ENCODE results near the gene AXDND1.
"Not testable (repeated sequence)": the region's sequence is repeated elsewhere in the genome, so short reads cannot be mapped to it uniquely, and the experiment has no call there.

Gene AXDND1

DNA sequence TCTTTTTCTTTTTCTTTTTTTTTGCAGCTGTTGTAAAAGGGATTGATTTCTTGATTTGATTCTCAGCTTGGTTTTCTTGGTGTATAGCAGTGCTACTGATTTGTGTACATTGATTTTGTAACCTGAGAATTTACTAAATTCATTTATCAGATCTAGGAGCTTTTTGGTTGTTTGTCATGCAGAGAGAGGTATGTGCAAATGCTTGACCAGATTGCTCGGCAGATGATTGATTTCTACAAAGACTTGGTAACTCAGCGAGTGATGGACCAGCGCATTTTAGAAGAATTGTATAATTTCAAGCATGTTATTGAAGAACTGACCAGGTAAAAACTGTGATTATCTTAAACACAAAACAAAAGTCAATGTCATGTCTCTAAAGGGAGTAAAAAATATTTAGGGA lies 27.9 kb downstream of the AXDND1 start:
- no peak for DNase-seq (ENCODE audit: low read depth)
- TF ChIP-seq, protein P1, sequence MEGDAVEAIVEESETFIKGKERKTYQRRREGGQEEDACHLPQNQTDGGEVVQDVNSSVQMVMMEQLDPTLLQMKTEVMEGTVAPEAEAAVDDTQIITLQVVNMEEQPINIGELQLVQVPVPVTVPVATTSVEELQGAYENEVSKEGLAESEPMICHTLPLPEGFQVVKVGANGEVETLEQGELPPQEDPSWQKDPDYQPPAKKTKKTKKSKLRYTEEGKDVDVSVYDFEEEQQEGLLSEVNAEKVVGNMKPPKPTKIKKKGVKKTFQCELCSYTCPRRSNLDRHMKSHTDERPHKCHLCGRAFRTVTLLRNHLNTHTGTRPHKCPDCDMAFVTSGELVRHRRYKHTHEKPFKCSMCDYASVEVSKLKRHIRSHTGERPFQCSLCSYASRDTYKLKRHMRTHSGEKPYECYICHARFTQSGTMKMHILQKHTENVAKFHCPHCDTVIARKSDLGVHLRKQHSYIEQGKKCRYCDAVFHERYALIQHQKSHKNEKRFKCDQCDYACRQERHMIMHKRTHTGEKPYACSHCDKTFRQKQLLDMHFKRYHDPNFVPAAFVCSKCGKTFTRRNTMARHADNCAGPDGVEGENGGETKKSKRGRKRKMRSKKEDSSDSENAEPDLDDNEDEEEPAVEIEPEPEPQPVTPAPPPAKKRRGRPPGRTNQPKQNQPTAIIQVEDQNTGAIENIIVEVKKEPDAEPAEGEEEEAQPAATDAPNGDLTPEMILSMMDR (conservative IDR thresholded peaks at IDR 0.05; ENCODE audit: low read depth, low read length), result no peak
- H3K4me3 ChIP-seq (ENCODE audit: low read depth, low read length), result no peak overlapping the region

DNA sequence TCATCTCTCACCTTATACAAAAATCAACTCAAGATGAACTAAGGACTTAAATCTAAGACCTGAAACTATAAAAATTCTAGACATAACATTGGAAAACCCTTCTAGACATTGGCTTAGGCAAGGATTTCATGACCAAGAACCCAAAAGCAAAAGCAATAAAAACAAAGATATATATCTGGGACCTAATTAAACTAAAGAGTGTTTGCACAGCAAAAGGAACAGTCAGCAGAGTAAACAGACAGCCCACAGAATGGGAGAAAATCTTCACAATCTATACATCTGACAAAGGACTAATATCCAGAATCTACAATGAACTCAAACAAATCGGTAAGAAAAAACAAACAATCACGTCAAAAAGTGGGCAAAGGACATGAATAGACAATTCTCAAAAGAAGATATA lies 33.6 kb downstream of the AXDND1 start:
- DNase-seq (ENCODE audit: low read depth); H3K4me3 ChIP-seq (ENCODE audit: low read depth, low read length): not testable (repeated sequence)

DNA sequence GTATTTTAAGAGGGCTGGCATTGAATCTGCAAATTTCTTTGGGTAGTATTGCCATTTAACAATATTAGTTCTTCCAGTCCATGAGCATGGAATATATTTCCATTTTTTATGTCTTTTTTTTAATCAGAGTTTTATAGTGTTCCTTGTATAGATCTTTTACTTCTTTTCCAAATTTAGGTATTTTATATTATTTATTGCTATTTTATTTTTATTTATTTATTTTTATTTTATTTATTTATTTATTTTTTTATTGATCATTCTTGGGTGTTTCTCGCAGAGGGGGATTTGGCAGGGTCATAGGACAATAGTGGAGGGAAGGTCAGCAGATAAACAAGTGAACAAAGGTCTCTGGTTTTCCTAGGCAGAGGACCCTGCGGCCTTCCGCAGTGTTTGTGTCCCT lies 52.0 kb downstream of the AXDND1 start:
- H3K4me3 ChIP-seq (ENCODE audit: low read depth, low read length); DNase-seq (ENCODE audit: low read depth): not testable (repeated sequence)

DNA sequence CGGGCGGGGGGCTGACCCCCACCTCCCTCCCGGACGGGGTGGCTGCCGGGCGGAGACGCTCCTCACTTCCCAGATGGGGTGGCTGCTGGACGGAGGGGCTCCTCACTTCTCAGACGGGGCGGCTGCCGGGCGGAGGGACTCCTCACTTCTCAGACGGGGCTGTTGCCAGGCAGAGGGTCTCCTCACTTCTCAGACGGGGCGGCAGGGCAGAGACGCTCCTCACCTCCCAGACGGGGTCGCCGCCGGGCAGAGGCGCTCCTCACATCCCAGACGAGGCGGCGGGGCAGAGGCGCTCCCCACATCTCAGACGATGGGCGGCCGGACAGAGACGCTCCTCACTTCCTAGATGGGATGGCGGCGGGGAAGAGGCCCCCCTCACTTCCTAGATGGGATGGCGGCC lies 52.9 kb downstream of the AXDND1 start:
- DNase-seq (ENCODE audit: low read depth); H3K4me3 ChIP-seq (ENCODE audit: low read depth, low read length): not testable (repeated sequence)

DNA sequence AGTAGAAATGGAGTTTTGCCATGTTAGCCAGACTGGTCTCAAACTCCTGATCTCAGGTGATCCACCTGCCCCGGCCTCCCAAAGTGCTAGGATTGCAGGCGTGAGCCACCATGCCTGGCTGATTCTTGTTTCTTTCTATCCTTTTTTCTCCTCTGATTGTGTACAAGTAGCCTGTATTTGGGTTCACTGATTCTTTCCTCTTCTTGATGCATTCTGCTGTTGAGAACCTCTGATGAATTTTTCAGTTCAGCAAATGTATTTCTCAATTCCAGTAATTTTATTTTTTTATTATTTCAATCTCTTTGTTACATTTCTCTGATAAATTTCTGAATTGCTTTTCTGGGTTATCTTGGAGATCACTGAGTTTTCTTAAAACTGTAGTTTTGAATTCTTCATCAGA lies 58.8 kb downstream of the AXDND1 start:
- no peak overlapping the region for H3K4me3 ChIP-seq (ENCODE audit: low read depth, low read length)
- no peak for DNase-seq (ENCODE audit: low read depth)
- TF ChIP-seq, protein P1 (conservative IDR thresholded peaks at IDR 0.05; ENCODE audit: low read depth, low read length), result no peak

DNA sequence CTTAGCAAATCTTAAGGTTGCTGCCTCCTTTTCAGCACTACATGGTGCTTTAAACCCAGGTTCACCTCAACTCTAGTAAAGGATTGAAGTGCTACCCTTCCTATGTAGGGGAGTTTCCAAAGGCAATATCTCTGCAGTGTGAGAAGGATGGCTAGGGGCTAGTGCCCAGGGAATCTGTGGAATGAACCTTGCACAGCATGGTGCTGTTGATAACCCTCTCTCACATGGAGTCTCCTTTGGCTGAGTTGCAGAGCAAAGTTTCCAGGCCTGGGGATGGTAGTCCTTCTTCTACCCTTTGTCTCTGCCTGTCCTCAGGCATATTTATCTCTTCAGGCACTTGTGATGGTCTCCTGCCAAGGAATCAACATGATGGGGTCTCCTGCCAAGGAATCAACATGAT lies 59.4 kb downstream of the AXDND1 start:
- DNase-seq (ENCODE audit: low read depth), result no peak
- TF ChIP-seq, protein P1 (conservative IDR thresholded peaks at IDR 0.05; ENCODE audit: low read depth, low read length), result no peak
- H3K4me3 ChIP-seq (ENCODE audit: low read depth, low read length), result no peak overlapping the region

DNA sequence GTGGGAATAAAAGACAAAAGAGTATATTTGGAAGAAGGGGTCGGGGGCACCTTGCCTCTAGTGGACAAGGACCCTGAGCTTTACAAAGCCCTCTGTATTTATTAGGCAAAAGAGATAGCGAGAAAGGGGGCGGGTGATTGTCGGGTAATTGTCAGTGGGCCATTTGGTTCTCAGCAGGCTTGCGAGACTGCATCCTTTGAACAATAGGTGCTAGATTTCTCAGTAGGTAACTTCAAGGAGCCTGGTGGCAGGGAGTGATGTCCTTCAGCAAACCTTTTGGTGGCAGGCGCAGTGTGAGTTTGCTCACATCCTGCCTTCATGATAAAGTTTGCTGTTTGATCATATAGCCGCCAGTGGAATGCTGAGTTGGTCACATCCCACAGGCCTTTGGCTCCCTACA lies 71.4 kb downstream of the AXDND1 start:
- TF ChIP-seq, protein P1 (conservative IDR thresholded peaks at IDR 0.05; ENCODE audit: low read depth, low read length), result no peak
- DNase-seq (ENCODE audit: low read depth), result no peak

DNA sequence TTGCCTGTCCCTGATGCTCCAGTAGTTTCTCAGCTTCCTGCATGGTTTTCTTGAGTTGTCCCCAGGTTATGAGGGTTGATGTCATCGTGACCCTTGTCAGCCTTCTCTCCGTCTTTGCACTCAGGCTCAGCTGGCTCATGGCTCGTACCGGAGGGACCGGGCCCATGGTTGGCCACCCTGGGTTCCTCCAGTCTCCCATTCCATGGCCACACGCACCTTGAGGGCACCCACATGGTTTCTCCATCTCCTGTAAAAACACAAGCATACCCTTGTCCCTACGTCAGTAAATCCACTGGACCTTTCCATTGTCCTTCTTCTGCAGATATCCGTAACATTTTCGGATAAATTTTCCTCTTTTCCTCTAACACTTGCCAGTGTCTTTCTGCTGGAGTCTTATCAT lies 73.9 kb downstream of the AXDND1 start:
- DNase-seq (ENCODE audit: low read depth); H3K4me3 ChIP-seq (ENCODE audit: low read depth, low read length): not testable (repeated sequence)

More for the DNA sequence above, 71.4 kb downstream of the AXDND1 start:
- no peak overlapping the region for H3K4me3 ChIP-seq (ENCODE audit: low read depth, low read length)

DNA sequence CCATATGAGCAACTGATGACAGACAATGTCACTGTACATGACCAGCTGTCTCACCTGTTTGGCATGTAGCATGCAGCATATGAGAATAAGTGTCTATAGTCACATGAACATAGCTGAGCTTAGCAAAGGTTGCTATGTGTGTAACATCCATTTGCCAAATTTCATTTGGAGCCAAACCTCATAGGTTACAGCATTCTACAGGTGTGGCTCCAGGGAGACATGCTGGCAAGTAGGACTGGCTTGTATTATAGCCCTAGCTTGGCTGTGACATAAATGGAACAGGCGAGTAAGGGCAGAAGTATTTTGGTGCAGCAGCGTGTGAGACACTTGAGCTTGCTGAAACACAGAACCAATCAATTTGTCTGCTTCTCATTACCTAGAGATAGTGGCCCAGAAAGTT lies 74.5 kb downstream of the AXDND1 start:
- H3K4me3 ChIP-seq (ENCODE audit: low read depth, low read length); DNase-seq (ENCODE audit: low read depth): not testable (repeated sequence)

DNA sequence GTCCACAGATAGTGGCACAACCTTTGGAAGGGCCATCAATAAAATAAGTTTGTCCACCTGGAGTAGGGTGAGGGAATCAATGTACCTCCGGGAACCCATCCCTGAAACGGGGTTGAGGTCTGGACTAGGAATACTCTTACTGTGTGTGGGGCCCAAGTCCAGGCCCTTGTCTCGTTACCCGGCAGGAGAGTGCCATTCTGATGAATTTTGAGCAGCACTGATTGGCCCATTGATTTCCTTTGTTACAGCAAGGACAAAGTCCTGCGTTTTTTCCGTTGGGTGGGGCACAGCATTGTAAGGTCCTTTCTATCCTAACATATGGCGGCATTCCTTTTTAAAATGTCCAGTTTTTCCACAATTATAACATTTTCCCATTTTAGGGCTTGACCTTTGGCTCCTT lies 75.2 kb downstream of the AXDND1 start:
- TF ChIP-seq, protein P1 (conservative IDR thresholded peaks at IDR 0.05; ENCODE audit: low read depth, low read length), result no peak
- H3K4me3 ChIP-seq (ENCODE audit: low read depth, low read length), result no peak overlapping the region
- DNase-seq (ENCODE audit: low read depth), result no peak

All from choroid plexus epithelial cell (primary cell).